ENCODE measurements around the gene SDSL. TPM values are rescaled to one million over a fixed set of nuclear protein-coding genes. Genes with fewer than 3 reads are reported as not detected.
A peak's percentile ranks its signal among the peaks of the same experiment; 100 is the strongest.

Gene SDSL
- polyA plus RNA-seq, 1 donor (not counting 4 experiments of a cell fraction or from before 2014, with no cell fraction given): 1.9 TPM

DNA sequence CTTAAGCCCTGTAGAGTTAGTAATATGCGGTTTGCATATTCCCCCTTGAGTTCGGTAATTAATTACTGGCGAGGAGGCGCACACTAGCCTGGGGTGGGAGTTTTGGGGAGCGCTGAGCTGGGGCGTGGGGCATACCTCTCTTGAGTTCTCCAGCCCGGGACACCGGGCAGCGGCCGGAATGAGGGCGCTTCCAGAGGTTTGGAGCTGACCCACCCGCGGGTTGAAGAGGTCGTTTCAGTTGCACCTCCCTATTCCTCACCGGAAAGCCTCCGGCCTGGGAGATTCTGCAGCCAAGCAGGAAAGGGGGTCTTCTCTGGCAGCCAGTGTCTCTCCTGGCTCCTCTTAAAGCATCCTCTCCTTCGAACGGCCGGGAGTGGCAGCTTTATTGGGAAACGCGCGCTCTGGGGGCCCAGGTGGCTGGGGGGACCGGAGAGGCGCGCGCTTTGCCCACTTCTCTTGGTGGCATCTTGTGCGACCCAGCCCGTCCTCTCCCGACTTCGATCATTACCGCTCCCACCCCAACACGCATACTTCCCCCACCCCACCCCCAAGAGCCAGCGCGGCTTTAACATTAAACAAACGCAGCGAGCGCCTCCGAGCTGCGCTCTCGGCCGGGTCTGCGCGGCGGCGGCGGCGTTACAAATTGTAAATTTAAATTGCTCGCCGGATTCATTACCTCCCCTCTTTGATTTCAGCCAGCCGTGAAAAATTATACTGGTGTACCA is 53.4 kb downstream of the SDSL start:
- H3K27ac ChIP-seq (ENCODE audit: control insufficient read depth, insufficient read depth, low read length): no peak overlapping the region
- H3K27me3 ChIP-seq (ENCODE audit: control insufficient read depth, extremely low read depth, insufficient read depth, low read length): peaks cover 96% of the 10 kb centered on the region
- no peaks in the 10 kb centered on the region for H3K4me1 ChIP-seq (ENCODE audit: control insufficient read depth, extremely low read depth, insufficient read depth, low read length)
- H3K4me3 ChIP-seq (ENCODE audit: control insufficient read depth in 2 of 3, extremely low read depth in 1 of 3, insufficient read depth in 2 of 3, low read depth in 1 of 3, low read length in 3 of 3): no peak overlapping the region
- H3K9me1 ChIP-seq (ENCODE audit: control insufficient read depth, extremely low read depth, insufficient read depth, low read length): no peaks in the 10 kb centered on the region
- FAIRE-seq (no peak), DNase-seq (ENCODE audit: low read depth, low spot score) (no peak)
- no peak overlapping the region for H3K9ac ChIP-seq (ENCODE audit: control insufficient read depth, extremely low read depth, insufficient read depth, low read length)
- no peak overlapping the region for H3K4me2 ChIP-seq (ENCODE audit: control insufficient read depth, extremely low read depth, insufficient read depth, low read depth, low read length)
- TF ChIP-seq EZH2 (IDR thresholded peaks at IDR 0.05; ENCODE audit: low read length): no peak
- TF ChIP-seq, protein P1, sequence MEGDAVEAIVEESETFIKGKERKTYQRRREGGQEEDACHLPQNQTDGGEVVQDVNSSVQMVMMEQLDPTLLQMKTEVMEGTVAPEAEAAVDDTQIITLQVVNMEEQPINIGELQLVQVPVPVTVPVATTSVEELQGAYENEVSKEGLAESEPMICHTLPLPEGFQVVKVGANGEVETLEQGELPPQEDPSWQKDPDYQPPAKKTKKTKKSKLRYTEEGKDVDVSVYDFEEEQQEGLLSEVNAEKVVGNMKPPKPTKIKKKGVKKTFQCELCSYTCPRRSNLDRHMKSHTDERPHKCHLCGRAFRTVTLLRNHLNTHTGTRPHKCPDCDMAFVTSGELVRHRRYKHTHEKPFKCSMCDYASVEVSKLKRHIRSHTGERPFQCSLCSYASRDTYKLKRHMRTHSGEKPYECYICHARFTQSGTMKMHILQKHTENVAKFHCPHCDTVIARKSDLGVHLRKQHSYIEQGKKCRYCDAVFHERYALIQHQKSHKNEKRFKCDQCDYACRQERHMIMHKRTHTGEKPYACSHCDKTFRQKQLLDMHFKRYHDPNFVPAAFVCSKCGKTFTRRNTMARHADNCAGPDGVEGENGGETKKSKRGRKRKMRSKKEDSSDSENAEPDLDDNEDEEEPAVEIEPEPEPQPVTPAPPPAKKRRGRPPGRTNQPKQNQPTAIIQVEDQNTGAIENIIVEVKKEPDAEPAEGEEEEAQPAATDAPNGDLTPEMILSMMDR (optimal IDR thresholded peaks at IDR 0.05 in 1 of 3, IDR thresholded peaks at IDR 0.05 in 1 of 3, conservative IDR thresholded peaks at IDR 0.05 in 1 of 3; ENCODE audit: extremely low read depth in 1 of 3, insufficient read depth in 2 of 3, low read length in 3 of 3): no peak
- H4K20me1 ChIP-seq (ENCODE audit: control insufficient read depth, extremely low read depth, insufficient read depth, low read length): no peaks in the 10 kb centered on the region
- H3K9me3 ChIP-seq (ENCODE audit: control insufficient read depth, low read depth, low read length): no peaks in the 10 kb centered on the region
- no peaks in the 10 kb centered on the region for H3K79me2 ChIP-seq (ENCODE audit: control insufficient read depth, insufficient read depth, low read length)
- H2AFZ ChIP-seq (ENCODE audit: control insufficient read depth, low read length): no peak overlapping the region
- dilution Hi-C loops (cut with MboI; ENCODE audit: extremely low pct_ligation_motif_present, low sequenced_read_pairs): no loop called here
- H3K36me3 ChIP-seq (ENCODE audit: control insufficient read depth in 2 of 2, extremely low read depth in 1 of 2, insufficient read depth in 2 of 2, low read length in 2 of 2): no peaks in the 10 kb centered on the region

DNA sequence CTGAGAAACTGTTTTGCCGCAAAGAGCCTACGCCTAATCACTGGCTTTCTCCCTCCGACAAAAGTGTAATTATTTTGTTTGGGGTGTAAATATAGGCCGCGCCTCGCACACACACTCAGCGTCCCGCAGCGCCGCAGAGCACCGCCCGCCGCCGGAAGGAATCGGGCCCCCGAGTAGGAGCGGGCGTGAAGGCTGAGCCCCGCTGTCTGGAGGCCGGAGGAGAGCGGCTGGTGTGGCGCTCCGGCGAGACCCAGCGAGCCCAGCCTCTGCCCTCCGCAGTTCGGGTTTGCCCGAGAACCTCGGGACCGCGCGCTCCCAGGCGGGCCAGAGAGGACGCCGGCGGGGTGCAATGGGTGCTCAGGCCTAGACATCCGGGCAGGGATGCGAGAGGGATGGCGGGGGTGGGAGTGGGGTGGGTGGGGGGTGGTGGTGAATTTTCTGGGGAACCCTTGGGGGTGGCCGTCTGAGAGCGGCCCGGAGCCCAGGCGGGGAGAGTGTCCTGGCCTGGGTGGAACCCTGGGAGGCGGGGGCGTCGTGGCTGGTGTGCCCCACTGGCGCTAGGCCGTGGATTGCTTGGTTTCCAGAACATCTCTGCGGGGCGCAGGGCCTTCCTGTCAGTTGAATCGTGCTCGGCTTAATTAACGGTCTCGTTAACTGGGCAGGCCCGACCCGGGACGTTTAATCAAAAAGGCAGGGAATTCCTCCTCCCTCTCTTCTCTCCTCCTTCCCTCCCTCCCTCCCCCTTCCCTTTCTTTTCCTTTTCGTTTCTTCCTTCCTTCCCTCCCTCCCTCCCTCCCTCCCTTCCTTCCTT is 54.2 kb downstream of the SDSL start:
- dilution Hi-C loops (cut with MboI; ENCODE audit: extremely low pct_ligation_motif_present, low sequenced_read_pairs): no loop called here

More for the DNA sequence above, 54.2 kb downstream of the SDSL start:
- no peak overlapping the region for H3K9ac ChIP-seq (ENCODE audit: control insufficient read depth, extremely low read depth, insufficient read depth, low read length)
- H3K4me2 ChIP-seq (ENCODE audit: control insufficient read depth, extremely low read depth, insufficient read depth, low read depth, low read length): no peak overlapping the region
- no peak overlapping the region for H2AFZ ChIP-seq (ENCODE audit: control insufficient read depth, low read length)
- H4K20me1 ChIP-seq (ENCODE audit: control insufficient read depth, extremely low read depth, insufficient read depth, low read length): no peaks in the 10 kb centered on the region
- H3K27ac ChIP-seq (ENCODE audit: control insufficient read depth, insufficient read depth, low read length): no peak overlapping the region
- H3K9me3 ChIP-seq (ENCODE audit: control insufficient read depth, low read depth, low read length): no peaks in the 10 kb centered on the region
- no peak for FAIRE-seq
- H3K4me3 ChIP-seq (ENCODE audit: control insufficient read depth in 2 of 3, extremely low read depth in 1 of 3, insufficient read depth in 2 of 3, low read depth in 1 of 3, low read length in 3 of 3): no peak overlapping the region
- H3K9me1 ChIP-seq (ENCODE audit: control insufficient read depth, extremely low read depth, insufficient read depth, low read length): no peaks in the 10 kb centered on the region
- no peak for DNase-seq (ENCODE audit: low read depth, low spot score)
- H3K79me2 ChIP-seq (ENCODE audit: control insufficient read depth, insufficient read depth, low read length): no peaks in the 10 kb centered on the region
- H3K36me3 ChIP-seq (ENCODE audit: control insufficient read depth in 2 of 2, extremely low read depth in 1 of 2, insufficient read depth in 2 of 2, low read length in 2 of 2): no peaks in the 10 kb centered on the region
- H3K4me1 ChIP-seq (ENCODE audit: control insufficient read depth, extremely low read depth, insufficient read depth, low read length): no peaks in the 10 kb centered on the region
- peaks cover 96% of the 10 kb centered on the region for H3K27me3 ChIP-seq (ENCODE audit: control insufficient read depth, extremely low read depth, insufficient read depth, low read length)
- peak; percentile 93 for TF ChIP-seq EZH2 (IDR thresholded peaks at IDR 0.05; ENCODE audit: low read length)
- TF ChIP-seq, protein P1 (optimal IDR thresholded peaks at IDR 0.05 in 1 of 3, IDR thresholded peaks at IDR 0.05 in 1 of 3, conservative IDR thresholded peaks at IDR 0.05 in 1 of 3; ENCODE audit: extremely low read depth in 1 of 3, insufficient read depth in 2 of 3, low read length in 3 of 3): no peak
